ENCODE measurements around the gene HPSE2.

The HPSE2 gene

GRCh38 chr10:98924526-98924925, 311.1 kb downstream of the HPSE2 start:
- TF ChIP-seq CTCF (IDR thresholded peaks at IDR 0.05; ENCODE audit: control insufficient read depth, extremely low read depth, insufficient read depth) = no peak
- DNase-seq (ENCODE audit: low read depth) = no peak
- no peak overlapping the region for H3K4me3 ChIP-seq (ENCODE audit: low read depth, low read length)

- TF ChIP-seq CTCF (IDR thresholded peaks at IDR 0.05; ENCODE audit: control insufficient read depth, extremely low read depth, insufficient read depth) = no peak
- H3K4me3 ChIP-seq (ENCODE audit: low read depth, low read length) = no peak overlapping the region
- DNase-seq (ENCODE audit: low read depth) = no peak
Observed at GRCh38 chr10:98921316-98921715, 314.3 kb downstream of the HPSE2 start.

- H3K4me3 ChIP-seq (ENCODE audit: low read depth, low read length) = no peak overlapping the region
- no peak for TF ChIP-seq CTCF (IDR thresholded peaks at IDR 0.05; ENCODE audit: control insufficient read depth, extremely low read depth, insufficient read depth)
- DNase-seq (ENCODE audit: low read depth) = no peak
Observed at GRCh38 chr10:98920807-98921206, 314.8 kb downstream of the HPSE2 start.

- no peak overlapping the region for H3K4me3 ChIP-seq (ENCODE audit: low read depth, low read length)
- no peak for DNase-seq (ENCODE audit: low read depth)
- TF ChIP-seq CTCF (IDR thresholded peaks at IDR 0.05; ENCODE audit: control insufficient read depth, extremely low read depth, insufficient read depth) = no peak
Observed at GRCh38 chr10:98920360-98920759, 315.3 kb downstream of the HPSE2 start.

GRCh38 chr10:98919899-98920298, 315.8 kb downstream of the HPSE2 start:
- DNase-seq (ENCODE audit: low read depth) = no peak
- no peak overlapping the region for H3K4me3 ChIP-seq (ENCODE audit: low read depth, low read length)
- no peak for TF ChIP-seq CTCF (IDR thresholded peaks at IDR 0.05; ENCODE audit: control insufficient read depth, extremely low read depth, insufficient read depth)

GRCh38 chr10:98917828-98918227, 317.8 kb downstream of the HPSE2 start:
- DNase-seq (ENCODE audit: low read depth) = no peak
- no peak for TF ChIP-seq CTCF (IDR thresholded peaks at IDR 0.05; ENCODE audit: control insufficient read depth, extremely low read depth, insufficient read depth)
- no peak overlapping the region for H3K4me3 ChIP-seq (ENCODE audit: low read depth, low read length)

GRCh38 chr10:98916526-98917125, 319.0 kb downstream of the HPSE2 start:
- no peak for TF ChIP-seq CTCF (IDR thresholded peaks at IDR 0.05; ENCODE audit: control insufficient read depth, extremely low read depth, insufficient read depth)
- H3K4me3 ChIP-seq (ENCODE audit: low read depth, low read length) = no peak overlapping the region
- DNase-seq (ENCODE audit: low read depth) = no peak
